GM19328 (cell line): Measurements from ENCODE around the gene KRTAP5-9.
"Not testable (repeated sequence)": the region's sequence is repeated elsewhere in the genome, so short reads cannot be mapped to it uniquely, and the experiment has no call there.

Experiments
- ATAC-seq: cut with Tn5 transposase; IDR thresholded peaks from one replicate; pipeline ENCODE4 v1.9.1; 2021; ENCODE audit warnings: mild to moderate bottlenecking, moderate library complexity; ENCODE audit not compliant: unreplicated experiment

Gene KRTAP5-9

GRCh38 chr11:71557257-71557656 lies 9.0 kb downstream of the KRTAP5-9 start:
- ATAC-seq: no peak

GRCh38 chr11:71558996-71559395 lies 10.8 kb downstream of the KRTAP5-9 start:
- no peak for ATAC-seq

- ATAC-seq: no peak
Observed at GRCh38 chr11:71562120-71562519, 13.9 kb downstream of the KRTAP5-9 start.

- ATAC-seq: no peak
Observed at GRCh38 chr11:71563406-71563805, 15.2 kb downstream of the KRTAP5-9 start.

GRCh38 chr11:71564430-71564829 lies 16.2 kb downstream of the KRTAP5-9 start:
- ATAC-seq: no peak

GRCh38 chr11:71565263-71565662 lies 17.0 kb downstream of the KRTAP5-9 start, which contains the start of gene KRTAP5-10:
TSS of gene KRTAP5-10 (plus strand) at chr11:71565563. CDS start at chr11:71565588, 25 bp downstream.
- ATAC-seq: no peak

GRCh38 chr11:71566081-71566620 lies 17.9 kb downstream of the KRTAP5-9 start:
- ATAC-seq: no peak

GRCh38 chr11:71566626-71567599 lies 18.7 kb downstream of the KRTAP5-9 start:
- ATAC-seq: not testable (repeated sequence)

GRCh38 chr11:71567633-71568032 lies 19.4 kb downstream of the KRTAP5-9 start:
- not testable (repeated sequence) for ATAC-seq

GRCh38 chr11:71568704-71569349 lies 20.6 kb downstream of the KRTAP5-9 start:
- no peak for ATAC-seq

- not testable (repeated sequence) for ATAC-seq
Observed at GRCh38 chr11:71571101-71571850, 23.1 kb downstream of the KRTAP5-9 start.

- no peak for ATAC-seq
Observed at GRCh38 chr11:71572811-71573210, 24.6 kb downstream of the KRTAP5-9 start.

GRCh38 chr11:71574418-71574817 lies 26.2 kb downstream of the KRTAP5-9 start:
- ATAC-seq: no peak

GRCh38 chr11:71575723-71576424 lies 27.7 kb downstream of the KRTAP5-9 start:
- no peak for ATAC-seq

GRCh38 chr11:71576688-71577465 lies 28.7 kb downstream of the KRTAP5-9 start:
- ATAC-seq: not testable (repeated sequence)

- ATAC-seq: no peak
Observed at GRCh38 chr11:71577469-71578004, 29.3 kb downstream of the KRTAP5-9 start.

GRCh38 chr11:71579513-71579912 lies 31.3 kb downstream of the KRTAP5-9 start:
- ATAC-seq: not testable (repeated sequence)

GRCh38 chr11:71580057-71581003 lies 32.1 kb downstream of the KRTAP5-9 start:
- no peak for ATAC-seq
